Activated CD8-positive, alpha-beta memory T cell treated with anti-CD3 and anti-CD28 coated beads for 48 hours (primary cell): Measurements from ENCODE around the gene TNRC18.

Experiments
- DNase-seq, 3 experiments: peaks; one replicate each; pipeline ENCODE4 v3.0.0-alpha.2; 2020; ENCODE audit warnings: low read depth in 2 of 3, low spot score in 2 of 3

The TNRC18 gene

DNA sequence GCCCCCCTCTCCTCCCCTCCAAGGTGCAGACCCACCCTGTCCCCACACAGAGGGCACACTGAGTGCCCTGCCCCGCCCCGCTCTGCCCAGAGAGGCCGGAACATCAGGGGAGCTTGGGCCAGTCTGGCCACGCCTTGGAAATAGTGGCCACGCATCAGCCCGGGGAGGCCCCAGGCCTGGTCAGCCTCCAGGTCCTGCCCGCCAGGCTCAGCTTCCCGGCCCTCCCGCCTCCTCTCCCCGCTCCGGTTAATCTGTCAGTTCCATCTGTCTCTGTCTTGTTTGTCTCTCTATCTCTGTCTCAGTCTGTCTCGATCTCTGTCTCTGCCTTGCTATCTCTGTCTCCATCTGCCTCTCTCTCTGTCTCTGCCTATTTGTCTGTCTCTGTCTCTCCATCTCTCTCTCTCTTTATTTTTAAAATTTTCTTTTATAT lies 28.9 kb upstream of the TNRC18 start:
- DNase-seq = no peak

DNA sequence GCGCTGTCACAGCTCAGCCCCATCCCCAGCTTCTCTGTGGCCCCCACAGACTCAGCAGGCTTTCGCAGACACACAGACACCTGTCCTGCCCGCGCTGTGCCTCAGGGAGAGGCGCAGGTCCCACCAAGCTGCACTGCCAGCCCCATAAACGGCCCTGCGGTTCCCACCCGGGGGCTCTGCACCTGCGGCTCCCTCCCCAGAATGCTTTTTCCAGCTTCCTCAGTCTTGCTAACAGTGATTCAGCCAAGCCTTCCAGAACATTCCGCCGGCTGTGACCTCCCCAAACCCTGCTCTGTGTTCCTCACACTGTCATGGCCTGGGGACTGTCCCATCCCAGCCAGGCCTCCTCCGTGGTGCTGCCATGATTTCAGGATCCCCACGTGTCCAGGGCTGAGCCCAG lies 27.8 kb upstream of the TNRC18 start:
- no peak for DNase-seq

DNA sequence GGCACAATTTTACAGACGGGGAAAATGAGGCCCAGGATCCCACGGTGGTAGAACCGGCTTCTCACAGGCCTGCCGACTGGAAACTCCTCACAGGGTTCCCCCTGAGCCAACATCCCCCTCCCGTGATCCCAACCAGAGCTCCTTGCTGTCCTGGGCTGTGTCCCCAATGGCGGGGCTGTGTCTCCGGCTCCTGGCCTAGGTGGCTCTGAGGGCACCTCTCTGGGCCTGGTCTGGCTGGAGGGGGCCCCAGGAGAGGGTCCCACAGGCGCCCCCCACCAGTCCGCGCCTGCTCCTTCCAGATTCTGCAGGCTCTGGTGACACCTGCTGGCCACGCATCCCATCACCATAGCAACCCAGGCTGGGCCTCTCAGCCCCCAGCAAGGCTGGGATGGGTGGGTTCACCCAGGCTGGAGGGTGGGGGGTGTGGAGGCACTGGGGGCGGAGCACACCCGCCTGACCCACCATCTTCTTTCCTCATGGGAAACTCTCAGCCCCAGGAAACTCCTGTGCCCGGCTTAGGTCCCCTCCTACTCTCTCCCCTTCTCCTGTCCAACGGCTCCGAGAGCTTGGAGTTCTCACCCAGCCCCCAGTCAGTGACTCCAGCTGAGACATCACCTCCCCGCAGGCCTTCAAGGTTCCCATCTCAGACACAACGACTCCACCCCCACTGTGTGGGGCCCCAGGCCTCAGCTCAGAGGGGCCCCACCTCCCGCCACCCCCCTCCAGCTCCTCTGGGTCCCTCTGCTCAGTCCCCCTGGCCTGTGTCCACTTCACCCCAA lies 27.1 kb upstream of the TNRC18 start:
- DNase-seq = no peak

DNA sequence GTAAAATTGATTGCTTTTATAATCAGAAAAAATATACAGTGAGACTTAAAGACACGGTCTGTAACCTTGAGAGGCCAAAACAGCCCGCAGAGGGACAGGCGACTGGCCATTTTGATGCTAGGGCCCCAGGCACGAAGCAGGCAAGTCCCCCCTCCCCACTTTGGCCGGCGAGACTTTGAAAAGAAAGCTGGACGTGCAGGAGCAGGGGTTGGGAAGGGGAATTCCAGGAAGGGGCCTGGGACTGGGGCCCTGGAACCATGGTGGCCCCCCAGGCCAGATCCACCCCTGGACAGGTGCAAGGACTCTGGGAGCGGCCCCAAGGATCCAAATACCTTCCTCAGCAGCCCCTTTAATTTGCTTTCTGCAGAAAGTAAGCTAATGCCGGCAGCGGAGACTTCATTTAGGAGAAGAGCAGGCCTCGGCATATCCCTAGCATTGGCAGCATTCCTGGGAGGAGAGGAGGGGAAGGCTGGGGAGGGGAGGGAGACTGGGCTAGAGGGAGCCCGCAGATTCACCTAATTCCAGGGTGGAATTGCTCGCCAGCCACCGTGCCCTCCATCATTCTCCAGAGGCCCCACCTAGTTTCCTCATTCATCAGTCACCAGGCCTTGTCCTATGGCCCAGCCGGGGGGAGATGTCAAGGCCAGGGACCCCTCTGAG lies 24.9 kb upstream of the TNRC18 start:
- DNase-seq = no peak

DNA sequence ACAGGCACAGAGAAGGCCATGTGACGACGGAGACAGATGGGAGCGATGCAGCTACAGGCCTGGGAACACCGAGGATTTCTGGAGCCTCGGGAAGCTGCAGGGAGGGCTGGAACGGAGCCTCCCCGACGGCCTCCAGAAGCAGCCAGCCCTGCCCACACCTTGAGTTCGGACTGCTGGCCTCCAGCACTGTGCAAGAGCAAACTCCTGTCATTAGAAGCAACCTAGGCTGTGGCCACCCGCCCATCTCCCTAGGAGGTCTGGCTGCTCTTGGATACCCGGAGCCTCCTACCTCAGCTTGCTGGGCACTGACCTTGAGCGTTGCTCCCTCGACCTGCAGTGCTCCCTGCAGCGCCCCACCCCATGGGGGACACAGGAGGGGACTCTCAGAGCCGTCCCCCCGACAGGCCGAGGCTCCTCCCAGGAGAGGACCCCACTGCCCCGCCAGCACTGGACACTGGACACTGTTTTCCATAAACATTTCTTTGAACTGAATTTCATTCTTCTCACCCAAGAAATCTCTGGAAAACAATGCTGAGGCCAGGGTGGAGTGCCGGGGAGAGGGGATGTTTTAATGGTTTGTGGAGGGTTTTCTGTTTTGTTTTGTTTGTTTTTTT lies 22.5 kb upstream of the TNRC18 start:
- DNase-seq = no peak

DNA sequence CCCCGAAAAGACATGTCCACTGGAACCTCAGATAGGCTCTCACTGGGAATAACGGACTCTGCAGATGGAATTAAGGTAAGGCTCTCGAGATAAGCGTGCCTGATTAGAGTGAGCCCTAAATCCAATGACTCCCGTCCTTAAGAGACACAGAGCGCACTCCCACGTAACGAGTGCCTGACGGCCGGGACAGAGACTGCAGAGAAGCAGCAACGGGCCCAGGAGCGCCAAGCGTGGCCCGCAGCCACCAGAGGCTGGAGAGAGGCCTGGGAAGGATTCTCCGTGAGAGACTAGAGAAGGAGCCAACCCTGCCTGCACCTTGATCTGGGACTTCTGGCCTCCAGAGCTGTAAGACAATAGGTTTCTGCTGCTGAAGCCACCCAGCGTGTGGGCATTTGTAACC lies 20.0 kb upstream of the TNRC18 start:
- DNase-seq = no peak

DNA sequence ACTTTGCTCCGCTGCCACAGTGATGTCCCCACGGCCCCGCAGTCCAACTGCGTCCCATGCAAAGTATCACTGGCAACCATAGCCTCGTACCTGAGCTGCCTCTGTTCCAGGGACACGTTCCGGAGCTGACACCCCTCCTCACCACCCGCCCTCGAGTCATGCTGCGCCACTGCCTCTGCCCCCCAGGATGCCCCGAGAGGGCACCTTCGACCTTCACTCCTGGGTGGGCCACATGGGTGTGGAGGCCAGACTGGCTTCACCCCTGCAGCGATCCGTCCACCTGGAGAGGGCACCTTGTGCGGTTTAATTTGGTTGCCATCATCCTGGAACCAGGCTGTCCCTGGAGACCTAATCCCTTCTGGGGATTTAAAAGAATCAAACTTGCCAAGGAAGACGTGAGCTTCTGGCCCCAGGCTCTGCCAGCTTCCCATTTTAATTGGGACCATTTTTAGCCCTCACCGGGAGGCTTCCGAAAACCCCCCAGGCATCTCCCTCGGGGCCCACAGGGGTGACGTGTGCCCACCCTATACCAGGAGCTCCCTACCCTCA lies 19.2 kb upstream of the TNRC18 start:
- DNase-seq = no peak

DNA sequence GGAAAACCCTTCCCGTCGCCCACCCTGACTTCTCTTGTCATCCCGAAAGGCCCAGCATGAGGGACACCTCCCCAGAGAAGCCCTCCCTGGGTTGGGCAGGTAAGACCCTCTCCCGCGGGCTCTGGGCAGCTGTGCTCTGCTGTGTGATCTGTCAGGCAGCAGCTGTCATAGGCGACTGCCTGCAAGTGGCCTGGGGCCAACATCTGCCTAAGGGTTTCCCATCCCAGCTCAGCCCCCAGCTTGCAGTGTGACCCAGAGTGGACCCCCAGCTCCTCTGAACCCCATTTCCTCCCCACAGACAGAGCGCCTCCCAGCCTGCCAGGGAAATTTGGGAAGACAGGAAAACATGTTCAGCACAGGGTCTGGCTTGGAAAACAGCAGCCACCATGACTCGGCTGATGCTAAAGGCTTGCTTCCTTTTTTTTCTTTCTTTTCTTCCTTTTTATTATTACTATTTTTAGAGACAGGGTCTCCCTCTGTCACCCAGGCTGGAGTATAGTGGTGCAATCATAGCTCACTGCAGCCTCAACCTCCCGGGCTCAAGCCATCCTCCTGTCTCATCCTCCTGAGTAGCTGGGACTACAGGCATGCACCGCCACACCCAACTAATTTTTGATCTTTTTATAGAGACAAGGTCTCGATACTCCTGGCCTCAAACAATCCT lies 18.3 kb upstream of the TNRC18 start:
- no peak for DNase-seq

DNA sequence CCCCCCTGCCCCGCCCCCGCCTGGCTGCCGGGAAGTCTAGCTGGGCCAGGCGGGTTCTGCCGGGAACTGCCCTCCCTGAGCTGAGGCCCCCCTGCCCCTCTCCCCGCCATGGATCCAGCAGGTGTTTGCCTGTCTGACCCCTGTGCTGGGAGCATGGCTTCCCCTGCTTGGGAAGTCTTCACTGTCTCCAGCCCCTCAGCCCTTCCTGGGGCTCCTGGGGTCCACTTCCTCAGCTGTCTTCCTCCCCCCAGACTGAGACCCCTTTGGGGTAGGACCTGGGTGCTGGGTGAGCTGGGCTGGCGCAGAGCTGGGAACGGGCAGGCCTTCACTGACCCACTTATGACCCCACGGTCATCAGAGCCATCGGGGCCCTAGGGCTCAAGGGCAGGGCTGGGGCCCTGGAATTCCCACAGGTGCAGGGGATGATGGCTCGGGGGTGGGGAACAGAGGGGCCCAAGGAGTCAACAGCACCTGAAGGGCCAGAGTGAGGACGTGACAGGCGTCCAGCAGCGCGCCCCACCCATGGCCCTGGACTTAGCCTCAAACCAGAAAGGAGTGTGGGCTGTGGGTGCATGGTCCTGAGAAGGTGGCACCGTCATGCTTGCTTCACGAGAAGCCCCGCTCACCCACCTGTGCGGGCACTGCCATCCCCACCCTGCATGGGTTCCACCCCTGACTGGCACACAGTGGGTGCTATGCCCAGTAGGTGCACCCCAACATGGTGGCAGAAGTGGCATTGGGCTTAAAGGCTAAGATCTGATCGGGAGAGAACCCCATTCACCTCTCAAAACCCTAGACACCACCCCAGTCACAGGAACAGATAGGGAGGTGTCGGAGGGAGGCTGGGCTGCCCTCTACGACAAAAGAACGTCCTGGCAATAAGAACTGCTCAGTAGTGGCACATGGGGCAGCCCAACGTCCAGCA lies 16.2 kb upstream of the TNRC18 start:
- no peak for DNase-seq

DNA sequence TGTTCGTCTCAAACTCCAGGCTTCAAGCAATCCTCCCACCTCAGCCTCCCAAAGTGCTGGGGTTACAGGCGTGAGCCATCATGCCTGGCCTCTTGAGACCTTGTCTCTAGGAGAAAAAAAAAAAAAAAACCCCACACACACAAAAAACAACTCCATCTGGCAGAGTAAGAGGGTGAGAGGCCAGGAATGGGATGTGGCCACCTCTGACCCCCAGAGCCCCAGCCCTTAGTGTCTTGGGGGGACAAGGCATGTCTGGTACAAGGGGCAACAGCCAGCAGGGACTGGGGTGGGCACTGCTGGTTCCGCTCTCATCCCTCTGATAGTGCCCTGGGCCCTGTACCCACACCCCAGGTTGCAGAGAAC lies 15.6 kb upstream of the TNRC18 start:
- DNase-seq = no peak

DNA sequence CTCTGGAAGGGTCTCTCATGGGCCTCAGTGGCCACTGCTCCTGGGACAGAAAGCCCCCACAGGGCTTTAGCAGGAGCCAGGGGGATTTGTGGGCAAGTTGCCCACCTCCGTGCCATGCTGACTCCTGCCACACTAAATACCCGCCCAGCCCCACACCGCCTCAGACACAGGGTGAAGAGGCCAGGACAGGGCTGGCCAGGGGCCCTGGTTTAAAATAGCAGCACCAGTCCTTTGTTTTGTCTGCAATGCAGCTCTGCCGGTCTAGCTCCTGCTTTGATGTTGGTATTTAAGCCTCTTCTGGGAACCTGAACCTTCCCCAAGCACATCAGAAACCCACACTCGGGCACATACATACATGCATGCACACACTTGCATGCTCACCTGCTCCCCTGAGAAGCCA lies 14.4 kb upstream of the TNRC18 start:
- no peak for DNase-seq

DNA sequence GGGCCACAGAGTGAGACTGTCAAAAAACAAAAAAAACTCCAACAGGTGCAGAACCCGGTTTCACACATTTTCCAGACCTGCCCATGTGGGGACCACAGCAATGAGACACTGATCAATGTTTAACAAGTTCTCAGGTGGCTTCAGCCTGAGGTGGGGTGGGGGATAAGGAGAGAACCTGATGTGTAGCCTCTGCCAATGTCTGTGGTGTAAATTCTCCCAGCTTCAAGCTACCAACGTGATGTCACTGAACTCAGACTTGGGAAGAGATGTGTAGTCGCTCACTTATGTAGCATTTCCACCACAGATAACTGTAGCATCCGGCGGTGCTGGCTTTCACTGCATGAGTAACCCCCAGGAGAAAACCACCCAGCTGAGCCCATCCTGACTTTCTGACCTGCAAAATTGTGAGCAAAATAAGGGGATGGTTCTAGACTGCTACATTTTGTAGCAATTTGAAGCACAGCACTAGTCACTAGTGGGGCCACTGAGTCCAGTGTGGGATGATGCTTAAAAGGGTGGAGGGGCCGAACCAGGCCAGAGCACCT lies 13.8 kb upstream of the TNRC18 start:
- no peak for DNase-seq

DNA sequence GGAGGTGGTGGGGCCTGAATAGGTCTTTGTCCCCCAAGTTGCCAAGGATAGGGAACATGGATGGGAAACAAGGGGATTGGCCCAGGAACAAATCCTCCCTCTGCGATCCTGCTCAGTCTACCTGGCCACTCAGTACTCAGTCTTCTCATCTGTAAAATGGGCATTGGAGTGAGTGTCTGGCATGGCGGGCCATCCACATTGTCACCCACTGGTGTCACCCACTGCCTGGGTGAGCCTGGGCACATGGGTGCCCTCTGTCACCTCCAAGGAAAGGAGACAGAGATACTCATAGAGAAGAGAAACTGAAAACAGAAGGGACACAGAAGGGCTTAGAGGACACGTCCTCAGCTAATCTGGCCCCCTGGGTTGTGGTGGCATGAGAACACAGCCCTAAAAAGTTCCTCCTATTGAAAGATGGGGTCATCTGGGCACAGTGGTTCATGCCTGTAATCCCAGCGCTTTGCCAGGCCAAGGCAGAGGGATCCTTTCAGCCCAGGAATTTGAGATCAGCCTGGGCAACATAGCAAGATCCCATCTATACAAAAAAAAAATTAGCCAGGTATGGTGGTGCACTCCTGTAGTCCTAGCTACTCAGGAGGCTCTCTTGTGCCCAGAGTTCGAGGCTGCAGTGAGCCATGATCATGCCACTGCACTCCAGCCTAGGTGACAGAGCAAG lies 12.5 kb upstream of the TNRC18 start:
- no peak for DNase-seq

DNA sequence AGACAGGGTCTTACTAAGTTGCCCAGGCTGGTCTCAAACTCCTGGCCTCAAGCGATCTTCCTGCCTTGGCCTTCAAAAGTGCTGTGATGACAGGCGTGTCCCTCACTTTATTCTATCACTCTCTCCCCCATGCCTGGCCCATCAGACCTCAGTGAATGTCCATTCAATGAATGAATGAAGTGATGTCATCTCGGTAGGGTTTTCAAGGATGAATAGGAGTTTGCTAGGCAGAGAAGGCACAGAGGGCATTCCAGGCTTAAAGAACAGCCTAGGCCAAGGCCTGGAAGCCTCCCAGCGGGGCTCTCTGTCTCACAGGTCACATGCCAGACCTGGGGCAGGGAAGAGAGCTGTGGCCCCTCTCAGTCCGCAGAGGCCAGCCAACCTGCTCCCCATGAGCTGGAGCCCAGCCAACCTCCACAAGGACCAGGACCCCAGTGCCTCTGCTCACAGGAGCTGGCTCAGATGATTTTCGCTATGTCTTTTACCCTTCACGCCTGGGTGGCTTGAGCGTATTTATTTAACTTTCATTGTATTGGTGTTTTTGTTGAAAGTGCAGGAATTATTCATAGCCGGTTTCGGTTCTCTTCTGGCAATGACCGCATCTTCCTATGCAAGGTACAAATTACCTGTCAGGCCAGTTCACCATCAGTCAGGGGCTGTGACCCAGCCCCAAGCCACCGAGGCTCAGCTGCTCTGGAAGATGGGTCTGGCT lies 11.8 kb upstream of the TNRC18 start:
- no peak for DNase-seq

DNA sequence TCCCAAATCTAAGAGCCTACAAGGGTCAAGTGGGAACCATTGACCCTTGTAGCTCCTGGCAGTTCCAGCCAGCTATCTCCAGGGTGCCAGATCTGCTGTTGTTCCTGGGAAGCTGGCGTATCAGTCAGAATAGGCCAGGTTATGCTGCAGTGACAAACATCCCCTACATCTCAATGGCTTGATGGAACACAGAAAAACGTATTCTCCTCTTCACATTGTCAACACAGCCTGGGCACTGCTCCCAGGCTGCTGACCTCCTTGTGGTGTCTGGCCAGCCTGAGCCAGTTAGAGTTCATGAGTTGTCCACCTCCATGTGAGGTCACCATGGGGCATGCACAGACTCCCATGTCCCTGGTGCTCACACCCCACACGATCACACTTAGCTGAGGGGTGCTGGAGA lies 9.5 kb upstream of the TNRC18 start:
- DNase-seq = no peak

DNA sequence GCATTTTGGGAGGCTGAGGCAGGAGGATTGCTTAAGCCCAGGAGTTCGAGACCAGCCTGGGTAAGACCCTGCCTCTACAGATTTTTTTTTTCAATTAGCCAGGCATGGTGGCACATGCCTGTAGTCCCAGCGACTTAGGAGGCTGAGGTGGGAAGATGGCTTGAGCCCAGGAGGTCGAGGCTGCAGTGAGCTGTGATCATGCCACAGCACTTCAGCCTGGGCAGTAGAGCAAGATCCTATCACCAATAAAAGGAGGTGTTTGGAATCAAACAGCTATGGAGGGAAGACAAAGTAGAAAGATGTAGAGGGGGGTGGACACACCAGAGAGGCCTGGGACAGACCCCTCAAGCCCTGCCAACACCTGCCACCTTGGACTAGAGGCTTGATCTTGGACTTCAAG lies 9.1 kb upstream of the TNRC18 start:
- no peak for DNase-seq

DNA sequence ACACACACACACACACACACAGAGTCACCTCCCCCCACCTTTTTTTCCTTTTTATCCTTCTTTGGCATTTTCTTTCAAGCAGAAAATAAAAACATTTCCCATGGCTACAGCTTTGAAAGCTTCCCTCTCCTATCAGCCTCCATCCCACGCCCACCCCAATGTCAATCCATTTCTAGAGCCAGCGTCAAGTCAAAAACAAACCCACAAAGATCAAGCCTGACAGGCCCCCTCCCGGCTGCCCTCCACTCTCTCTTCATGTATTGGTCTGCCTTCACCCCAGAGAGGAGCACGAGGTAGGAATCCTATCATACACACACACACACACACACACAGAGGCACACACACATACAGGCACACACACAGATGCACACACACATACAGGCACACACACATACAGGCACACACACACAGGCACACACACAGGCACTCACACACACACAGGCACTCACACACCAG lies 8.0 kb upstream of the TNRC18 start:
- DNase-seq = no peak

DNA sequence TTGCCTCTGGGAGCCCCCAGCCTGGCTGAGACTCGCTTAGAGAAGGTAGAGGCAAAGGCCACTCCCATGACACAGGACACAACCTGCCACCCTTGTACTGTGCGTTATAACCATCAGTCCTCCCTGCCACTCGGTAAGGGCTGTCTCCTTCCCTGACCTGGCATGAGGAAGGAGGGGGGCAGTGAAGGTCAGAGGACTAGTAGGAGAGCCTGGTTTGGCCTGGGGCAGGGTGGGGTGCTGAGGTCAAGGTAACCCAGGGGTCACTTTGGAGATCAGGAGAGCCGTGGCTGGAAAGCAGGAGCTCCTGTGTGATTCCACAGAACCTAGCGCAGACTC lies 6.9 kb upstream of the TNRC18 start:
- no peak for DNase-seq
